GM19397 (cell line): Measurements from ENCODE around the gene RUSF1.
"Not testable (repeated sequence)": the region's sequence is repeated elsewhere in the genome, so short reads cannot be mapped to it uniquely, and the experiment has no call there.

Experiments used
- ATAC-seq: cut with Tn5 transposase; IDR thresholded peaks from one replicate; pipeline ENCODE4 v1.9.1; 2021; ENCODE audit warnings: mild to moderate bottlenecking, moderate library complexity; ENCODE audit not compliant: unreplicated experiment

Gene RUSF1

DNA sequence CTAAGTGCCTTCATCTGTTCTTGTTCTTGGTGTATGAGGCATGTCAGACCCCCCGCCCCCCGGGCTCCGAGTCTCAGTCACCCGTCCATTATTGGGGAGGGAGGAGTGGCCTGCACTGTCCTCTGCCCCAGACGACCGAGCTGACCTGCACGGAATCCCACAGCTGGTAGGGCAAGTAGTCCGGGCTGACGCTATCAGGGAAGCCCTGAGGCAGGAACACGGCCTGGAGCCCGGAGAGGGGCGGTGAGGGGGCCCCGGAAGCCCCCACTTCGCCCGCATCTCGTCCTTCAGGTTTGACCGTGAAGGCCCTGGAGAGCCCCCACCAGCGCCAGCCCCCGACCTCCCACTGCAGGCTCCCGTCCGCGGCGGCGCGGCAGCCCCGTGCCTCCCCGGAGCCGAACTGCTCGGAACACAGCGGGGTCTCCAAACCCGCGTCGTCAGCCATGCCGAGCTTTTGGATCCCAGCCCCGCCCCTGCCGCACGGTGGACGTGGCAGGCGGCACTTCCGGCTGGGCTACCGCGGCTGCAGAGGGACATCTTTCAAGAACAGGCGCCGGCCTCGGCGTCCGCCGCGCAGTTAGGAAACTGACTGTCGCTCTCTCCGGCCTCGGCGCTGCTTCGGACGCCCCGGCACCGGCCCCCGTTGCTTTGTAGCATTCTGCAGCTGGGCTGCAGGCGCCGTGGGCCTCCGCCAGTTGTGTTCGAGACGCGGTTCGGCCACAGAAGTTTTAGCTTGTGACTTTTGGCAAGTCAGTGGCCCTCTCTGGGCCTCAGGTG is at the start of gene RUSF1:
Gene RUSF1 (minus strand): TSS at position 463 of the 777 bp plus-strand sequence. CDS start 18 bp downstream, at position 445.
- peak; percentile 94 for ATAC-seq

DNA sequence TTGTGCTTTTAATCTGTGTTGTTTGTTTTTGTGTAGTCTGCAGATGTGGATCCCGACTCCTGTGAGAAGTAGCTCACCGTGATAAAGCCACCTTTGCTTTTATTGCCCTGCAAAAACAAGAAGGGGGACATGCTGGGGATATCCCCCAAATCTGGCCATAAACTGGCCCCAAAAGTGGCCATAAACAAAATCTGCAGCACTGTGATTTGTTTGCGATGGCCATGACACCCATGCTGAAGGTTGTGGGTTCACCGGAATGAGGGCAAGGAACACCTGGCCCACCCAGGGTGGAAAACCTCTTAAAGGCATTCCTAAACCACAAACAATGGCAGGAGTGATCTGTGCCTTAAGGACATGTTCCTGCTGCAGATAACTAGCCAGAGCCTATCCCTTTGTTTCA is 34.6 kb upstream of the RUSF1 start:
- ATAC-seq: no peak

- not testable (repeated sequence) for ATAC-seq
Measured at GRCh38 chr16:31539762-31540161, 31.6 kb upstream of the RUSF1 start.

GRCh38 chr16:31538243-31538598 is 30.0 kb upstream of the RUSF1 start:
- not testable (repeated sequence) for ATAC-seq

GRCh38 chr16:31537362-31538242 is 29.4 kb upstream of the RUSF1 start:
- ATAC-seq: no peak

DNA sequence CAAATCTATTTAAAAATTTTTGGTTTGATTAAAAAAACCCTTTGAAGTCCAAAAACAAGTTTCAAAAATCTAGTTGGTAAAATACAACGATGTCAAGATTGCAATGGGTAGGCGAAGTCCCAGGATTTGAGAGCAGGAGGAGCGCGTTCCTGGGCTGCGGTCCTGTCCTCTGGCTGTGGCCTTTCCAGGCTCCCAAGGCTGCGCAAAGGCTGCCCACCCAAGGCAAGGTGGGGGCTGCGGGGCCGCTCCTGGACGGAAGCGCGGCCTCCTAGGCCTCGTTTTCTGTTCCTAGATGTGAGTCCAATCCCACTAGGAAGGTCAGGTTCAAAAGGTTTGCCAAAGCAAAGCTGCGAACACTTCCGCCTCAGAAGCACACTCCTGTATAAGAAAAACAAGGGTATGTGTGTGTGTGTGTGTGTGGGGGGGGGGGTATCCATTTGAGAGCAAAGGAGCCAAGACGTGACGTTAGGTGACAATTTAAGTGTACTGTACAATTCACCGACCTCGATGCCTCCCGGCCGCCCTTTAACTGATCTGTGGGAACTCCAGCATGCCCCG is 28.7 kb upstream of the RUSF1 start:
- ATAC-seq: no peak

DNA sequence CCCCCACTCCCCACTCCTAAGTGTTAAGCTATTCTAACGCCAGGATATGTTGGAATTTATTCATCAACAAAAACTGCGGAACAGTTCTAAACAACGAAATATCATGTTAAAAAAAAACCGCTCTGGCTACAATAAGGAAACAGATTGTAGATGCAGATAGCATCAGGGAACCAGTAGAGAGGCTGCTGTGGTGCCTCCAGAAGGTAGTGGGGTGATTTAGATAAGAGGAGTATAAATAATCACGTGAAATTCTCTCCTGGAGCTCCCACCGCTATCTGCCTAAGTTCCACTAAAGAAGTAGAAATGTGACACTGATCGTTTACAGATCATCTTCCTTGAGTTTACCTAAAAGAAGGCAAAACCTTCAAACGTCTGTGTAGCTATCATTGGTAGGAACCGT is 27.5 kb upstream of the RUSF1 start:
- ATAC-seq: no peak

- ATAC-seq: no peak
Measured at GRCh38 chr16:31532896-31533295, 24.7 kb upstream of the RUSF1 start.

DNA sequence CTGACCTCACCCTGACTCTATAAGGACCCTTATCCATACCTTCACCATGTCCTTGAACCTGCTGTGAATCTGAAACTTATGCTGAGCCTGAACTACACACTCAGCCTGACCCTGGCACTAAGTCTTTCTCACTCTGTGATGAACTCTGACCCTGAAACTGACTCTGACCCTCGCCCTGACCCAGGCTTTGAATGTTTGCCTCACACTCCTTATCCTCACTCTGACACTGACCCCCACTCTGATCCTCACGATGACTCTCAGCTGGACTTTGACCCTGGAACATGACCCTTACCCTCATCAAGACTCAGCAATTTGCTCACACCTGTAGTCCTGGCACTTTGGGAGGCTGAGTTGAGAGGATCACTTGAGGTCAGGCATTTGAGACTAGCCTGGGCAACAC is 23.9 kb upstream of the RUSF1 start:
- ATAC-seq: no peak

DNA sequence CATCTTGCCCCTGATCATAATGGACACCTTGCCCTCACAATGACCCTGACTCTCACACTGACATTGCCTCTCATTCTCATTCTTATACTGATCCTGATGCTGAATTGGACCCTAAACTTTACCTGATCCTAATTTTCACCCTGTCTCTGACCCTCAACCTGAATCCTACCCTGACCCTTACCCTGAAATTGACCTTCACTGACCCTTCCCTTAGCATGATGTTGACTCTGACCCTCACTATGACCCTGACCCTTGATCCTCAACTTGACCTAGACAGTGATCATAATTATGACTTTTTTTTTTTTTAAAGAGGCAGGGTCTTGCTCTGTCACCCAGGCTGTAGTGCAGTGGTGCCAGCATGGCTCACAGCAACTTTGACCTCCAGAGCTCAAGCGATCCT is 22.9 kb upstream of the RUSF1 start:
- no peak for ATAC-seq

DNA sequence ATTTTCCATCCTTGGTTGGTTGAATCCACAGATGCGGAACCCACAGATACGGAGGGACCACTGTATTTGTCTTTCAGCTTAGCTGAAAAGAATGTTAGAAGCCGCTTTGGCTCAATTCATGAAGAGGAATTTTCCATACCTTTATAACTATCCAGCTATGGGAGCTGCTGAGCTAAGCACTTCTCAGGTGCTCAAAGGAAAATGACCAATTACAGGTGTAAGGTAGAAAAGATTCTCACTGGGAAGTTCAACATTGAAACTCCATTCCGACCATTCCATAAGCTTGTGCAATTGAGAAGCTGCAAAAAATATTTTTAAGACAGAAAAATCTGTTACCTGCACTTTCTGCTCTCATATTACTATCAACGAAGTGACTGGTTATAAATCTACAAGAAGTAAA is 22.2 kb upstream of the RUSF1 start:
- ATAC-seq: no peak

GRCh38 chr16:31529937-31530312 is 21.7 kb upstream of the RUSF1 start:
- no peak for ATAC-seq

GRCh38 chr16:31529108-31529936 is 21.1 kb upstream of the RUSF1 start:
- ATAC-seq: no peak

DNA sequence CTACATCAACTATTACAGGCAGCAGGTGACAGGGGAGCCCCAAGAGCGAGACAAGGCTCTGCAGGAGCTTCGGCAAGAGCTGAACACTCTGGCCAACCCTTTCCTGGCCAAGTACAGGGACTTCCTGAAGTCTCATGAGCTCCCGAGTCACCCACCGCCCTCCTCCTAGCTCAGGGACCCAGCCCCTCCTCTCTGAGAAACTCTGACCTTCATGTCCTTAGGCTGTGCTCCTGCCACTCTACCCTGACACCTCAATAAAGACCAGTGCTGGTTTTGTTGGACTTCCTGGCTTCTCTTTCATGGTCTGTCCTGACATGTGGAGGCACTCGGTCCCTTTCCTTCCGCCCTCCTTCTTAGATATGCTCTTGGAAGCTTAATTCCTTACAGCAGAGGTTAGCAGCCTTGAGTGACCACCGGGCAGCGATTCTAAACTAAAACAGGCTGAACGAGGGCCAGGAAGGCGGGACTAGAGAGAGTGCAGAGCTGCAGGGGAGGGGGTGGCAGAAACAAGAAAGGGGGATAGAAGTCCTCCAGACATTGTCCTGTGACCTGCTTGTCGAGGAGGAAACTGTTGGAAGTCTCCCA is 20.4 kb upstream of the RUSF1 start:
- no peak for ATAC-seq

DNA sequence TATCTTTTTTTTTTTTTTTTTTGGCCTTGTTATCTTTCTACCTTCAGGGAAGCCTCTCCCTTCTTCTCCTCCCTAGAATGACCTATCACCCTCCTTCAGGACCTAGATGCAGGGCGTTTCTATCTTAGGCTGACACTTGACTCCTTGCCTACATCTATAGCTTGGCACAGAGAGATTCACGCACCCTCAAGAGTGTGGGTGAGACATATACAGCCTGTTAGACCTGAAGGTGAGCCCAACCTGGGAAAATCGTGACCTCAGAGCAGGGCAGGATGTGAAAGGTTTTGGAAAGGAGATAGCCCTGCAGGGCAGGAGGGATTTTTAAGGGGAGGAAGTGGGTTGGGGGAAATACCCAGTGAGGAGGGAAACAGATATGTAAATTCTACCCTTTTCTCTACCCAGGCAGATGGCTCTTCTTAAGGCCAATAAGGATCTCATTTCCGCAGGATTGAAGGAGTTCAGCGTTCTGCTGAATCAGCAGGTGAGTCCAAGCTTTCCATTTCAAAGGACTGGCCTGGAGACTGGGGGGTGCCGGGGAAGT is 19.6 kb upstream of the RUSF1 start, which contains the start of gene AHSP:
Gene AHSP (plus strand): TSS at position 167 of the 541 bp plus-strand sequence. CDS start 240 bp downstream, at position 407.
- ATAC-seq: no peak

DNA sequence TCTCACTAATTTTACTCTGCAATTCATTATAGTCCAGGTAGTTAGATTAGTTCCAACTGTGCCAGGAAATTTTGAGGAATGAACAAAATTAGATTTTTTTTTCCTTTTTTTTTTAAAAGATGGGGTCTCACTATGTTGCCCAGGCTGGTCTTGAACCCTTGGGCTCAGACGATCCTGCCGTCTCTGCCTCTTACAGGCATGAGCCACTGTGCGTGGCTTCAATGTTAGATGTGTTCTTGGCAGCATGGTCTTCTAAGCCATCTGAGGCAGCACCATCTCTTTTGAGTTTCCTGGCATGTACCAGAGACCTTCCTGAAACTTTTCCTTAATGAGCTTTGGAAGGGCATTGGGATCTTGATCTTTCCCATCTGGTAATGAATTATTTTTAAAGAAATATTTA is 16.9 kb upstream of the RUSF1 start:
- no peak for ATAC-seq

GRCh38 chr16:31523768-31524167 is 15.6 kb upstream of the RUSF1 start:
- ATAC-seq: not testable (repeated sequence)

- ATAC-seq: no peak
Measured at GRCh38 chr16:31522071-31522470, 13.9 kb upstream of the RUSF1 start.

- no peak for ATAC-seq
Measured at GRCh38 chr16:31521368-31521767, 13.2 kb upstream of the RUSF1 start.

- ATAC-seq: no peak
Measured at GRCh38 chr16:31519759-31520431, 11.7 kb upstream of the RUSF1 start.
